Cardiac septum (tissue), 1 donor: ENCODE results near the gene CDH8. TPM values are rescaled to one million over a fixed set of nuclear protein-coding genes. Genes with fewer than 3 reads are reported as not detected.

Source experiments
- DNase-seq: peaks from one replicate; pipeline ENCODE4 v3.0.0-alpha.2; 2020; ENCODE audit warnings: low spot score
- intact Hi-C: fragments of 100-400 bp; cut with DNase I; formaldehyde crosslinking; loops from one replicate; pipeline ENCODE4 v1.14.0; 2022
- long read RNA-seq: library from polyadenylated mRNA; unstranded; transcript quantifications from one replicate; pipeline ENCODE4 v2.0.0, GENCODE V29; 2021
- total RNA-seq: library from RNA; stranded (reverse); fragmentation: NEBNext Ultra II Directional; extraction: Animal tissue kit (Norgen Biotek cat#: 25700); gene quantifications from one replicate; pipeline ENCODE4 v1.2.1, GENCODE V29; 2021
- donor health status: DM: no; HTN: no; CAD: no.

Gene CDH8, protein sequence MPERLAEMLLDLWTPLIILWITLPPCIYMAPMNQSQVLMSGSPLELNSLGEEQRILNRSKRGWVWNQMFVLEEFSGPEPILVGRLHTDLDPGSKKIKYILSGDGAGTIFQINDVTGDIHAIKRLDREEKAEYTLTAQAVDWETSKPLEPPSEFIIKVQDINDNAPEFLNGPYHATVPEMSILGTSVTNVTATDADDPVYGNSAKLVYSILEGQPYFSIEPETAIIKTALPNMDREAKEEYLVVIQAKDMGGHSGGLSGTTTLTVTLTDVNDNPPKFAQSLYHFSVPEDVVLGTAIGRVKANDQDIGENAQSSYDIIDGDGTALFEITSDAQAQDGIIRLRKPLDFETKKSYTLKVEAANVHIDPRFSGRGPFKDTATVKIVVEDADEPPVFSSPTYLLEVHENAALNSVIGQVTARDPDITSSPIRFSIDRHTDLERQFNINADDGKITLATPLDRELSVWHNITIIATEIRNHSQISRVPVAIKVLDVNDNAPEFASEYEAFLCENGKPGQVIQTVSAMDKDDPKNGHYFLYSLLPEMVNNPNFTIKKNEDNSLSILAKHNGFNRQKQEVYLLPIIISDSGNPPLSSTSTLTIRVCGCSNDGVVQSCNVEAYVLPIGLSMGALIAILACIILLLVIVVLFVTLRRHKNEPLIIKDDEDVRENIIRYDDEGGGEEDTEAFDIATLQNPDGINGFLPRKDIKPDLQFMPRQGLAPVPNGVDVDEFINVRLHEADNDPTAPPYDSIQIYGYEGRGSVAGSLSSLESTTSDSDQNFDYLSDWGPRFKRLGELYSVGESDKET
- 0.38 TPM for total RNA-seq
- long read RNA-seq = 0 reads

GRCh38 chr16:62036101-62036801 lies at the start of gene CDH8:
CDH8 (minus strand) TSS chr16:62036438; CDS start chr16:62021403, 15,035 bp downstream.
- intact Hi-C loops = no loop called here
- DNase-seq = no peak

DNA sequence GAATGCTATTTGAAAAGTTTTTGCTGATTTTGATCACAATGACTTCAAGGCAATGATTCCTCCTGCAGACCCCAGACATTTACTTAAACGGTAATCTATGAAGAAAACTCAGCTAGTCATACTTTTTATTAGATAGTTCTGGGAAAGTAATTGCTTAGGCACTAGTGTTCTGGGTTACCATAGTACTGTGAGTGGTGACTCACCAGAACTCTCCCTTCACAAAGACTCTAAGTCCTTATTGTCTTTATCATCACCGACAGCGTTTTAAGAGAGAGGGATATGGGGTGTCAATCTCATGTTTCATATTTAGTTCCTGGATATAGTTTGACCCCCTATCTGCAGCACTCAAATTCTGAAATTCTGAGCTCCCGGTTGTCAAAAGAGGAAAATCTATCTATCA lies 43.0 kb upstream of the CDH8 start:
- no peak for DNase-seq
- intact Hi-C loops = no loop called here

- no peak for DNase-seq
- intact Hi-C loops = no loop called here
These were observed 41.8 kb upstream of the CDH8 start for GRCh38 chr16:62077998-62078397.

DNA sequence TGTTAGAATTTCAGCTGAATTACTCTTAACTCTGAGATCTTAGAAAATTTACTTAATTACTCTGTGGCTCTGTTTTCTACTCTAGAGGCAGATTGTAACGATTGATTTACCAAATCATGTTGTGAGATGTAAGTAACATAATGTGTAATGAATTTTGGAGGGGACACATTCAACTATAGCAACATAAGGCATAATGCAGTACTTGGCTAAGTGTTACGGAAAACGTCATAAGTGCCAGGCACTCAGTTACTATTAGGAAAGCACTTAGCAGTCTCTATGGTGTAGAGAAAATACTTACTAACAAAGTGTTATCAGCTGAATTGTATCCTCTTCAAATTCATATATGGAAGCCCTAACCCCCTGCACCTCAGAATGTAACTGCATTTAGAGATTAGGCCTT lies 40.6 kb upstream of the CDH8 start:
- DNase-seq = no peak
- intact Hi-C loops = no loop called here

DNA sequence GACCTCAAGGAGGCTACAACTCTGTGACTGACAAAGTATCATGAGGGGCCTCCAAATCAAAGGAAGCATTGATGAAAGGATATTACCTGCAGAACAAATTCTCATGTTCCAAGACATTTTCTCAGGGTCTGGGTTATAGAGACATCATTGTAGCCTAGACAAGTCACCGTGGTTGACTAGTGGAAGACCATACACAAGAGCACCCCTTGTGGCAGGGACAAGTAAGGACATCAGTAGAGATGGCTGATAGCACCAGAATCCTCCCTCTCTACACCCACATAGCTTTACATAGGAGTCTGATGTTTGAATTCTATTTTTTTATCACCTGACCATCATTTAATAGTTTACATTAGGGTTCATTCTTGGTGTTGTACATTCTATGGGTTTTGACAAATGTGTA lies 32.5 kb upstream of the CDH8 start:
- intact Hi-C loops = no loop called here
- no peak for DNase-seq

GRCh38 chr16:62067981-62068380 lies 31.7 kb upstream of the CDH8 start:
- intact Hi-C loops = no loop called here

DNA sequence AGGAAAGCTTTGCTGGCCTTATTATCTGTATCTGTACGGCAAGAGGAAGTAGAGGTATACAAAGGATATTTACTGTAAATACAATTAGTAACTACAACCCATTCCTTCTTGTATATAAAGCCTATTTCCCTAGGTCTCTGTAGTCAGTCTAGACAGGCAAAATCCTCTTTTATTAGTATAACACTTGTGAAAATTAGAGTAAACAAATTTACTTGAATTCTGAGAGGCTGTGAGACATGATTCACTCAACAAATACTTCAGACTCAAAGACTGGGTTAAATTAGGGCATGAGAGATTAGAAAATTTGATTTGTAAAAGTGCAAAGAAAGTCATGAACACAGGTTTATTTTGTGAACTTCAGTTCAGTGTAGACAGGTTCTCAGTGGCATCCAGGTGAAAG lies 30.9 kb upstream of the CDH8 start:
- DNase-seq = no peak
- intact Hi-C loops = no loop called here

More at GRCh38 chr16:62067981-62068380, 31.7 kb upstream of the CDH8 start:
- no peak for DNase-seq

DNA sequence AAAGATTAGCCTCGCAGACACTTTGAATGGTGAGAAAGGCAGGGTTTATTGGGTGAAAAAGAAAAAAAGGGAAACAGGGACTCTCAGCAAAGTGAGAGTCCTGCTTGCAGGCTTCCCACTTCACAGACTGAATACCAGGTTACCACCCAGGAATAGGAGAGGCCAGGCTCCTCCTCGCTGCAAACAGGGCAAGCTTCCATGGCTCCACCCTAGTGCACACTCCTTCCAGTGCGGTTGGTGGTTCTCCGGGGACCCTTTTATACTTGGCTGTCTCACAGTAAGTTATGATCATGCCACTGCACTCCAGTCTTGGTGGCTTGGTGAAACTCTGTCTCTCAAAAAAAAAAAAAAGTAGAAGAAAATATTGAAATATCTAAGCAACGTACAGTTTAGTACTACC lies 30.5 kb upstream of the CDH8 start:
- intact Hi-C loops = no loop called here
- no peak for DNase-seq

DNA sequence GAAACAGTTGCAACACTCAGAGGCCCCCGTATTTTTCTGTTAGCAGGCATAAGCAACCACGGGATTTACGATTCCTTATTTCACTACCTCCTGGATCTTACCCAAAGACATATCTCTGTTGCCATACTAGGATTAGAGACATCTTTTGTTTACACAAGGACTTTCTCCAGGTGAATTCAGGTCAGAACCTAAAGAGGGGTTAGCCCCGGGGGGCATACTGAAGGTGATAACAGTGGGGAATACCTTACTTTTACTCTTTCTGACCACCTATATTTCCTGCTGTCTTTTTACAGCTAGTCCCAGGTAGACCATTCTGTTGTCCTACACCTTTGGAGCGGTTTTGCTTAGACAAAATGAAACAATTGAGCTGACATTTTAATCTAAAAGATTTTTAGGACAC lies 27.9 kb upstream of the CDH8 start:
- intact Hi-C loops = no loop called here
- DNase-seq = no peak

- DNase-seq = no peak
- intact Hi-C loops = no loop called here
These were observed 23.9 kb upstream of the CDH8 start for GRCh38 chr16:62060089-62060488.

- intact Hi-C loops = no loop called here
These were observed 23.3 kb upstream of the CDH8 start for GRCh38 chr16:62059527-62059926.

GRCh38 chr16:62058412-62058811 lies 22.2 kb upstream of the CDH8 start:
- intact Hi-C loops = no loop called here
- DNase-seq = no peak

More at GRCh38 chr16:62059527-62059926, 23.3 kb upstream of the CDH8 start:
- no peak for DNase-seq

GRCh38 chr16:62051942-62052341 lies 15.7 kb upstream of the CDH8 start:
- no peak for DNase-seq
- intact Hi-C loops = no loop called here

- intact Hi-C loops = no loop called here
- no peak for DNase-seq
These were observed 14.6 kb upstream of the CDH8 start for GRCh38 chr16:62050793-62051192.

DNA sequence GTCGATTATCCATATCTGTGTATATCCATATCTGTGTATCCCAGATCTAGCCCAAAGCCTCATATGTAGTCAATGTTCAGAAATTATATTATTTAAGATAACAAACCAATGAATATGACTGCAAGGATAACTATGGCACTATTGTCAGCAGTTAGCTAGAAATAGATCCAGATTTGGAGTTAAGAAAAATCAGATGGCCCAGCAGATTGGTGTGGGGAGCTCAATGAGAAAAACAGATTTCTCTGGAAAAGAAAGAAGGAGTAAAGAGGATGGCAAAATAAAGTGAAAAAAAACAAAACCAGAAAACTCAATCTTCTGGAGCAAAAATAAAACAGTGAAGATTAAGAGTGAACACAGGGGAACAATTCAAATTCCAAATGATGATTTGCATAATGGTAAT lies 10.6 kb upstream of the CDH8 start:
- intact Hi-C loops = no loop called here
- DNase-seq = no peak

DNA sequence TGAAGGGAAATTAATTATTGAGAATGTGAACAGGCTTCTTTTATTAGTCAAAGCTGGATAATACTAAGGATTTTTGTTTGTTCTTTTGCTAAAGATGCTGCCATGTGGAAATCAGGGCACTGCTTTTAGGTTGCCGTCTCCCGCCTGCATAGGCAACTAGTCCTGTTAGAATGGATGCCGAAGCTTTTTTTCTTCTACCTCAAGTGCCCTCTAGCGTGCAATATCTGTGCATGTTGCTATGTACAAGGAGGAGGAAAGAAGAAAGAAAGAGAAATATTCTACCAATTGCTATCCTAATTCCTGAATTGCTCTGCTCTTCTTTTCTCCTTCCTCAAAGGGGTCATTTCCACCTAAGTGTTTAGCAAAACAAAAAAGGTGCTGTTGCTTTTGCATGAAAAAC lies 5.2 kb upstream of the CDH8 start:
- DNase-seq = no peak
- intact Hi-C loops = no loop called here

- DNase-seq = no peak
- intact Hi-C loops = no loop called here
These were observed 2.4 kb upstream of the CDH8 start for GRCh38 chr16:62038646-62039045.

DNA sequence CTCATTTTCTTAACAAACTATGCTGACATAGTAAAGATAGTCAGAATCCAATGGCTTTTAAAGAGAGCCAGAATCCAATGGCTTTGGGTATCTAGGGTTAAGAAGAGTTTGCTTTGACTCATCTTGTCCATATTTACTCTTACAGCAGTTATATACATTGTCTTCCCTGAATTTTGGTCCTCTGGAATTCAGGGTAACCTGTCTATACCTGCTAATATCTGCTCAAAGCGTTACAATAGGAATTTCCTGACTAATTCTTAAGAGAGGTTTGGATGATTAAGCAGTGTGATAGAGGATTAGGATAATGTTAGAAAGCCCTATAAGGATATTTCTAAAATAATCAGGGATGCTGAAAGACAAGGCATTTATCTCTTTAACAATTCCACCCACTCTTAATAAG lies 2.0 kb upstream of the CDH8 start:
- no peak for DNase-seq
- intact Hi-C loops = no loop called here

GRCh38 chr16:62036802-62037135 lies 531 bp upstream of the CDH8 start:
- DNase-seq = no peak
- intact Hi-C loops = no loop called here
